ENCODE results near the gene KLHL3.
A peak's percentile ranks its signal among the peaks of the same experiment; 100 is the strongest.

Gene KLHL3

DNA sequence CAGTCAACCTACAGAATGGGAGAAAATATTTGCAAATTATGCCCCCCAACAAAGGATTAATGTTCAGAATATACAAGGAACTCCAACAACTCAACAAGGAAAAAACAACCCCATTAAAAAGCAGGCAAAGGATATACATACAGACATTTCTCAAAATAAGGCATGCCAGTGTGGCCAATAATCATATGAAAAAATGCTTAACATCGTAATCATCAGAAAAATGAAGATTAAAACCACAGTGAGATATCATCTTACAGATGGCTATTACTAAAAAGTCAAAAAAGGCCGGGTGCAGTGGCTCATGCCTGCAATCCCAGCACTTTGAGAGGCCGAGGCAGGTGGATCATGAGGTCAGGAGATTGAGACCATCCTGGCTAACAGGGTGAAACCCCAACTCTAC lies 103.2 kb downstream of the KLHL3 start:
- TF ChIP-seq LEF1 (IDR thresholded peaks at IDR 0.05; ENCODE audit: borderline replicate concordance) (no peak), FOXK2 (IDR thresholded peaks at IDR 0.05) (no peak), CTBP1 (IDR thresholded peaks at IDR 0.05; ENCODE audit: borderline replicate concordance) (no peak), ZNF384 (IDR thresholded peaks at IDR 0.05) (no peak), SP1 (IDR thresholded peaks at IDR 0.05) (no peak), ARNT (IDR thresholded peaks at IDR 0.05) (no peak), NFRKB (IDR thresholded peaks at IDR 0.05) (no peak), FOXA1 (IDR thresholded peaks at IDR 0.05) (no peak), ELF4 (IDR thresholded peaks at IDR 0.05) (no peak), TARDBP (IDR thresholded peaks at IDR 0.05) (no peak), SUZ12 (IDR thresholded peaks at IDR 0.05) (no peak), FOXM1 (IDR thresholded peaks at IDR 0.05; ENCODE audit: borderline replicate concordance) (no peak), L3MBTL2 (conservative IDR thresholded peaks at IDR 0.05) (no peak), BHLHE40 (IDR thresholded peaks at IDR 0.05; ENCODE audit: borderline replicate concordance) (no peak)
- TF ChIP-seq, protein P1, sequence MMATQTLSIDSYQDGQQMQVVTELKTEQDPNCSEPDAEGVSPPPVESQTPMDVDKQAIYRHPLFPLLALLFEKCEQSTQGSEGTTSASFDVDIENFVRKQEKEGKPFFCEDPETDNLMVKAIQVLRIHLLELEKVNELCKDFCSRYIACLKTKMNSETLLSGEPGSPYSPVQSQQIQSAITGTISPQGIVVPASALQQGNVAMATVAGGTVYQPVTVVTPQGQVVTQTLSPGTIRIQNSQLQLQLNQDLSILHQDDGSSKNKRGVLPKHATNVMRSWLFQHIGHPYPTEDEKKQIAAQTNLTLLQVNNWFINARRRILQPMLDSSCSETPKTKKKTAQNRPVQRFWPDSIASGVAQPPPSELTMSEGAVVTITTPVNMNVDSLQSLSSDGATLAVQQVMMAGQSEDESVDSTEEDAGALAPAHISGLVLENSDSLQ (IDR thresholded peaks at IDR 0.05) = no peak
- ChIA-PET POLR2A (no interaction called here), CTCF (no interaction called here)
- DNase-seq (ENCODE audit: extremely low spot score) = no peak

DNA sequence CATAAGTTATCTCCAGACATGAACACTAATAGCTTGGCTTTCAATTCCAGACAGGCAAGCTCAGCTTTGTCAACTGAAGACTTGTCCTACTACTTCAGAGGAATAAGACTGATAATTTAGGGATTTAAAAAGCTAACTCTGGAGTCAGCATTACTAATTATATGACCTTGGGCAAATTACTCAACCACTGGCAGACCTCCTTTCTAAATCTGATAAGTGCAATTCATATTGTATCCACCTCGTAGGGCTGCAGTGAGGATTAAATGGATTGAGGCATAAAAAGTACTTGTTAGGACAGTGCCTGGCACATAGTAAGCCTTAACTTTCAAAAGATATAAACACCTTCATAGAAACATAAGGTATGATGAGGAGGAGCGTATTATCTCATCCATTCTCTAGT lies 104.4 kb downstream of the KLHL3 start:
- TF ChIP-seq FOXM1 (IDR thresholded peaks at IDR 0.05; ENCODE audit: borderline replicate concordance) (no peak), CTBP1 (IDR thresholded peaks at IDR 0.05; ENCODE audit: borderline replicate concordance) (no peak), NFRKB (IDR thresholded peaks at IDR 0.05) (no peak), ELF4 (IDR thresholded peaks at IDR 0.05) (no peak), FOXK2 (IDR thresholded peaks at IDR 0.05) (no peak), SP1 (IDR thresholded peaks at IDR 0.05) (no peak), L3MBTL2 (conservative IDR thresholded peaks at IDR 0.05) (no peak)
- DNase-seq (ENCODE audit: extremely low spot score) = no peak
- ChIA-PET POLR2A (no interaction called here), CTCF (no interaction called here)

DNA sequence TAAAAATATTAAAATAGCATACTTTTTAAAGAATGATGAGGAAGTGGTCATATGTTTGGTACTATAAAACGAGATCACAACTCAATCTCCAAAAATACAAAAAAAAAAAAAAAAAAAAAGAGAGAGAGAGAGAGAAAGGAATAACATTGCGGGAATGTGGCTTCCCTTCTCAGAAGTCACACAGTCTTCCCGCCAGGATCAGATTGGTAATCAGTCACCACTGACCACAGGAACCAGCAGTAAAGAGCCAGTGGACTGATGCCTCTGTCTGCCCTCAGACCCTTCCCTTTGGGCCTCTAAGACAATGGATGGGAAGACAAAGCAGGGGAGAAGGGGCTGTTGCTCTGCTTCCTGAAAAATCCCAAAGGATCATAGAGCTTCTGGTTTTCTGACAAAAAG lies 104.9 kb downstream of the KLHL3 start:
- CTCF ChIA-PET = interaction anchor here (2.4 kb wide), 1 partner anchor 111 kb away, joined by 38 read pairs; no protein-coding TSS in a partner anchor
- TF ChIP-seq HDGF (IDR thresholded peaks at IDR 0.05; ENCODE audit: borderline replicate concordance) (no peak), CTBP1 (IDR thresholded peaks at IDR 0.05; ENCODE audit: borderline replicate concordance) (no peak), LEF1 (IDR thresholded peaks at IDR 0.05; ENCODE audit: borderline replicate concordance) (no peak), L3MBTL2 (conservative IDR thresholded peaks at IDR 0.05) (no peak), BHLHE40 (IDR thresholded peaks at IDR 0.05; ENCODE audit: borderline replicate concordance) (no peak), NFRKB (IDR thresholded peaks at IDR 0.05) (no peak), ZNF384 (IDR thresholded peaks at IDR 0.05) (no peak)
- TF ChIP-seq, protein P1 (IDR thresholded peaks at IDR 0.05) = no peak
- POLR2A ChIA-PET = no interaction called here
- DNase-seq (ENCODE audit: extremely low spot score) = no peak

DNA sequence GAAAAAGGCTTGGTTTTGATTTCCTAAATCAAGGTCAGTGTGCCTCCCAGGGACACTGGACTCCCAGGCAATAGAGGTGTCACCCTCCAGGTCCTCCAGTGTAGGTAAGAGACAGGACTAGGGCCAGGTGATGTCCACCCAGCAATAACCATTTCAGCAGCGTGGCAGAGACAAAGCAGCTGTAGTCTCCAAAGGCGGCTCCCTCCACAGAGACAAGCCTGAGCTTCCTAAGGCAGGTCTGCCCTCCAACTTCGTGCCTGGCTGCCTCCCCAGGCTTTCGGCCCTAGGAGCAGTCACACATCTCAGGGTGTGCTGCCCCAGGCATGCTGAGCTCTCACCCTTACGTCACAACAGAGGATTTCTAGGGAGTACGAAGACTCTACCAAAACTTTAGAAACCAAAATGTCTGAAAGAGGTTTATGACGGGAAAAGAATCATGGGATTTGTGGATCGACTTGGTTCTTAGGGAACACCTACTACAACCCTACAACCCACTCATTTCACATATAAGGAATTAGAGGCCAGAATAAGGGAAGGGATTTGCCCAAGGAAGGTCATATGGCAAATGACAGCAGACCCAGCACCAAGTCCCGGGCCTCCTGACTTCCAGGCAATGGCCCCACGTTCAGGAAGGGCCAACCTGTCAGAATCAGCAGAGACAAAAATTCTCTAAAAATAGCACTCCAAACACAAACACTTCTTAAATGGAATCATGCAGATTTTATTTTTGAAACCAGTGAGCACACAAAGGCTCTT lies 105.5 kb downstream of the KLHL3 start:
- DNase-seq (ENCODE audit: extremely low spot score) = no peak
- CTCF ChIA-PET = interaction anchor here (0.5 to 2.4 kb wide), 10 partner anchors 11 to 192 kb away, joined by 3 to 38 read pairs (median 4); no protein-coding TSS in a partner anchor
- POLR2A ChIA-PET = no interaction called here

DNA sequence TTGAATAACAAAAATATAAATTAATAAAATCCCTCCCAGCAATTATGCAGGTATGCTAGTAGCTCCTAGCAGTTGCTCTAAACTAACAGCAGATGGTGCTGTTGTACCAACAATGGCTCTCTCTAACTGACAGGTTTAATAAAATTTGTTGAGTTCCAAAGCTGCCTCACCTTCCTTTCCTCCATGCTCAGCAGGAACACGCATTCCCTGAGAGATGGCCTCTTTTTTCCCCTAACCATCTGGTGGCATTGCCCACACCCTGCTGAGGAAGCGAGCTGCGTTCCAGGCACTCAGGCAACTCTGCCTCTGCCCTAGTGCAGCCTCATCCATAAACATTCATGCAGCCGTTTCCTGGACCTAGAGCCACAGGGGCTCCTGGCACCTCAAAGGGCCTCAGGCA lies 106.2 kb downstream of the KLHL3 start:
- POLR2A ChIA-PET = no interaction called here
- CTCF ChIA-PET = interaction anchor here (0.5 to 2.4 kb wide), 15 partner anchors 10 to 500 kb away, joined by 3 to 38 read pairs (median 4); no protein-coding TSS in a partner anchor
- peak; percentile 72 for DNase-seq (ENCODE audit: extremely low spot score)
- TF ChIP-seq, protein P1 (IDR thresholded peaks at IDR 0.05) = peak; percentile 70
- no peak for TF ChIP-seq FOXK2 (IDR thresholded peaks at IDR 0.05)

More for the DNA sequence above, 105.5 kb downstream of the KLHL3 start:
- TF ChIP-seq FOXA1 (IDR thresholded peaks at IDR 0.05) = no peak
- TF ChIP-seq NFRKB (IDR thresholded peaks at IDR 0.05) = no peak
- no peak for TF ChIP-seq SP1 (IDR thresholded peaks at IDR 0.05)
- no peak for TF ChIP-seq L3MBTL2 (conservative IDR thresholded peaks at IDR 0.05)
- TF ChIP-seq CTBP1 (IDR thresholded peaks at IDR 0.05; ENCODE audit: borderline replicate concordance) = no peak
- TF ChIP-seq TARDBP (IDR thresholded peaks at IDR 0.05) = no peak
- no peak for TF ChIP-seq SUZ12 (IDR thresholded peaks at IDR 0.05)
- TF ChIP-seq FOXK2 (IDR thresholded peaks at IDR 0.05) = no peak
- TF ChIP-seq BHLHE40 (IDR thresholded peaks at IDR 0.05; ENCODE audit: borderline replicate concordance) = no peak
- TF ChIP-seq ELF4 (IDR thresholded peaks at IDR 0.05) = no peak
- TF ChIP-seq LEF1 (IDR thresholded peaks at IDR 0.05; ENCODE audit: borderline replicate concordance) = no peak
- TF ChIP-seq ZNF384 (IDR thresholded peaks at IDR 0.05) = no peak
- no peak for TF ChIP-seq HDGF (IDR thresholded peaks at IDR 0.05; ENCODE audit: borderline replicate concordance)
- TF ChIP-seq ARNT (IDR thresholded peaks at IDR 0.05) = no peak
- no peak for TF ChIP-seq FOXM1 (IDR thresholded peaks at IDR 0.05; ENCODE audit: borderline replicate concordance)
- TF ChIP-seq, protein P1 (IDR thresholded peaks at IDR 0.05) = no peak

DNA sequence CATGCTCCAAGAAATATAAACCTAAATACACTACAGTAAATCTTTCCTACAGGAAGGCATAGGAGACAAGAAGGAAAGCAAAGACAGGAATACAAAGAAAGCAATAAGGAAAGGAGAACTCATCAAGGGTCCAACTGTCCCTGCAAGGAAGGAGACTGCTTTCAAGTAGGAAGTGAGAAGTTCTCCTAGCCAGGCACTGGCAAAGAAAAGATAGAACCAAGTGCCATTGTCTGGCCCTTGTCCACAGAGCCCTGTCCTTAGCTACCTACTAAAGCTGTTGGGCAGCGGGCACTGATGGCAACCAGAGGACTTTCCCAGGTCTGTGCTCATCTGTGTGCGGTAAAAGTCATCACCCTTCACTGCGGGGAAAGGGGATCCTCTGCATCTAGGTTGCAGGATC lies 108.2 kb downstream of the KLHL3 start:
- CTCF ChIA-PET = interaction anchor here (1.9 kb wide), 1 partner anchor 441 kb away, joined by 6 read pairs; no protein-coding TSS in a partner anchor
- POLR2A ChIA-PET = no interaction called here
- DNase-seq (ENCODE audit: extremely low spot score) = no peak
- TF ChIP-seq SUZ12 (IDR thresholded peaks at IDR 0.05) = no peak
- TF ChIP-seq TARDBP (IDR thresholded peaks at IDR 0.05) = no peak
- no peak for TF ChIP-seq BHLHE40 (IDR thresholded peaks at IDR 0.05; ENCODE audit: borderline replicate concordance)
- no peak for TF ChIP-seq ARNT (IDR thresholded peaks at IDR 0.05)
- TF ChIP-seq HDGF (IDR thresholded peaks at IDR 0.05; ENCODE audit: borderline replicate concordance) = no peak
- TF ChIP-seq, protein P1 (IDR thresholded peaks at IDR 0.05) = no peak
